ENCODE results near the gene OLFML2A. TPM values are rescaled to one million over a fixed set of nuclear protein-coding genes. Genes with fewer than 3 reads are reported as not detected.

The OLFML2A gene
- total RNA-seq, 2 donors from 2014 or later = 16.7 to 18.5 TPM

DNA sequence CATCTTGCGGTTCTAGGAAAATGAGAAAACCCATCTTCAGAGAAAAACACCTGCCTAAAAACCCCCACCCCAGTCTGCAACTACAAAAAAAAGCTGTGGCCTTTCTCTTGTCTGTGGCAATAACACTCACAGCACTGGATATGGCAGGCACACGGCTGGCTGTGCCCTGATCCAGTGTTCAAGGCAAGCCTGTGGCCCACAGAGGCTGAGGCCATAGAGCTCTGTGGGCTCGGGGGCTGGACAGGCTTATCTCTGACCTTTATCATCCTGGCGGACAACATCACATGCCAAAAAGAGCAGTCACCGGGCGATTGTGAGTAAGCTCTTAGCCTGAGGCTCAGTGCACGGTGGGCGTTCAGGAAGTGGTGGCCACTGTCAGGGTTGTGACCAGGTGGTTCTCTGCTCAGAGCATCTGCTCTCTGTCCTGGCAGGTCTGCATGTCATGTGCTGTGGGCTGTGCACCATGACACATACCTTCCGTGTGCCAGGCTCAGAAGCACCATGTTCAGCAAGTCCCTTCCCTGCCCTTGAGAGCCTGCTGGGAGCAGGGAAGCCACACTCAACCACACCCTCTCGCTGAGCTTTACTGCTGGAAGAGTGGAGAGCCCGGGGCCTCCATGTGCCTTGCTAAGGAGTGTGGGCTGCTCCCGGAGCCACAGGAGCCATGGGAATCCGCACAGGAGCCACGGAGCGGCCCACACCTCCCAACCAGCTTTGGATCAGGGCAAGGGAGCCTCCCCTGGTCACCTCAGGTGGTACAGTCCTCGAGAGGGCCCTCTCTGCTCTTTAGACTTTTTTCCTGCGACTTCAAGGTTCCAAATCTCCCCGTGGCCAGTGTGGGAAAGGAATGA, 41.7 kb downstream of the OLFML2A start:
- no peaks in the 10 kb centered on the region for H3K9me3 ChIP-seq
- peak overlapping the region in 1 of 2 donors; percentile 53 for H3K27ac ChIP-seq
- no peak overlapping the region for H3K4me3 ChIP-seq
- no peaks in the 10 kb centered on the region for H3K36me3 ChIP-seq
- DNase-seq (ENCODE audit: low spot score) = no peak
- no peaks in the 10 kb centered on the region for H3K4me1 ChIP-seq (replicated peaks)
- TF ChIP-seq POLR2AphosphoS5 (IDR thresholded peaks at IDR 0.05) = no peak
- TF ChIP-seq, protein P1, sequence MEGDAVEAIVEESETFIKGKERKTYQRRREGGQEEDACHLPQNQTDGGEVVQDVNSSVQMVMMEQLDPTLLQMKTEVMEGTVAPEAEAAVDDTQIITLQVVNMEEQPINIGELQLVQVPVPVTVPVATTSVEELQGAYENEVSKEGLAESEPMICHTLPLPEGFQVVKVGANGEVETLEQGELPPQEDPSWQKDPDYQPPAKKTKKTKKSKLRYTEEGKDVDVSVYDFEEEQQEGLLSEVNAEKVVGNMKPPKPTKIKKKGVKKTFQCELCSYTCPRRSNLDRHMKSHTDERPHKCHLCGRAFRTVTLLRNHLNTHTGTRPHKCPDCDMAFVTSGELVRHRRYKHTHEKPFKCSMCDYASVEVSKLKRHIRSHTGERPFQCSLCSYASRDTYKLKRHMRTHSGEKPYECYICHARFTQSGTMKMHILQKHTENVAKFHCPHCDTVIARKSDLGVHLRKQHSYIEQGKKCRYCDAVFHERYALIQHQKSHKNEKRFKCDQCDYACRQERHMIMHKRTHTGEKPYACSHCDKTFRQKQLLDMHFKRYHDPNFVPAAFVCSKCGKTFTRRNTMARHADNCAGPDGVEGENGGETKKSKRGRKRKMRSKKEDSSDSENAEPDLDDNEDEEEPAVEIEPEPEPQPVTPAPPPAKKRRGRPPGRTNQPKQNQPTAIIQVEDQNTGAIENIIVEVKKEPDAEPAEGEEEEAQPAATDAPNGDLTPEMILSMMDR (IDR thresholded peaks at IDR 0.05) = no peak
- TF ChIP-seq POLR2A (IDR thresholded peaks at IDR 0.05) = no peak
- intact Hi-C loops (cut with DNase I) = no loop called here
- 53% methylated on average over 18 of the region's 18 CpGs for WGBS
- H3K27me3 ChIP-seq (replicated peaks; ENCODE audit: insufficient read depth) = peaks cover 2% of the 10 kb centered on the region

- no peak for DNase-seq (ENCODE audit: low spot score)
- no peaks in the 10 kb centered on the region for H3K36me3 ChIP-seq
- TF ChIP-seq POLR2AphosphoS5 (IDR thresholded peaks at IDR 0.05) (no peak), POLR2A (IDR thresholded peaks at IDR 0.05) (no peak)
- TF ChIP-seq, protein P1 (IDR thresholded peaks at IDR 0.05) = no peak
- H3K9me3 ChIP-seq = no peaks in the 10 kb centered on the region
- intact Hi-C loops (cut with DNase I) = no loop called here
- no peak overlapping the region for H3K27ac ChIP-seq
- 48% methylated on average over 12 of the region's 12 CpGs for WGBS
- no peaks in the 10 kb centered on the region for H3K4me1 ChIP-seq (replicated peaks)
- no peak overlapping the region for H3K4me3 ChIP-seq
- H3K27me3 ChIP-seq (replicated peaks; ENCODE audit: insufficient read depth) = peaks cover 2% of the 10 kb centered on the region
Observed at GRCh38 chr9:124820698-124821623, 44.0 kb downstream of the OLFML2A start.

DNA sequence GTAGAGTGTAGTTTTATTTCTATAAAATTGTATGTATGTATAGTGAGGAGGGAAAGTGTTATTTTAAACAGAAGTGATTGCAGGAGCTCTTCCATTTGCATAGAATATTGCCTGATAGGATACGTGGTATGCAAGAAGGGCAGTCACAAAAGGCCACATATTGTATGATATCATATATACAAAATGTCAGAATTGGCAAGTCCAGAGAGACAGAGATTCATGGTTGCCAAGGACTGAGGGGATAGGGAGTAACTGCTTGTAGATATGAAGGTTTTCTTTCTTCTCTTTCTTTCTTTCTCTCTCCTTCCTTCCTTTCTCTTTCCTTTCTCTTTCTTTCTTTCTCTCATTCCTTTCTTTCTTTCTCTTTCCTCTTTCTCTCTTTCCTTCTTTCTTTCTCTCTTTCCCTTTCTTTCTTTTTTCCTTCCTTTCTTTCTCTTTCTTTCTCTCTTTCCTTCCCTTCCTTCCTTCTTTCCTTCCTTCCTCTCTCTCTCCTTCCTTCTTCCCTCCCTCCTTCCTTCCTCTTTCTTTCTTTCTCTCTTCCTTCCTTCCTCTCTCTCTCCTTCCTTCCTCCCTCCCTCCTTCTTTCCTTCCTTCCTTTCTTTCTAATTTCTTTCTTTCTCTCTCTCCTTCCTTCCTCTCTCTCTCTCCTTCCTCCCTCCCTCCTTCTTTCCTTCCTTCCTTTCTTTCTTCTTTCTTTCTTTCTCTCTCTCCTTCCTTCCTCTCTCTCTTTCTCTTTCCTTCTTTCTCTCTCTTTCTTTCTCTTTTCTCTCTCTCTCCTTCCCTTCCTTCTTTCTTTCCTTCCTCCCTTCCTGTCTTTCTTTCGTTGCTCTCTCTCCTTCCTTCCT, 51.8 kb downstream of the OLFML2A start:
- no peaks in the 10 kb centered on the region for H3K4me1 ChIP-seq (replicated peaks)
- no peak overlapping the region for H3K4me3 ChIP-seq
- H3K36me3 ChIP-seq = no peaks in the 10 kb centered on the region
- WGBS = 59% methylated on average over 2 of the region's 2 CpGs
- intact Hi-C loops (cut with DNase I) = no loop called here
- no peaks in the 10 kb centered on the region for H3K9me3 ChIP-seq
- DNase-seq (ENCODE audit: low spot score) = no peak
- no peaks in the 10 kb centered on the region for H3K27me3 ChIP-seq (replicated peaks; ENCODE audit: insufficient read depth)
- H3K27ac ChIP-seq = no peak overlapping the region
- TF ChIP-seq, protein P1 (IDR thresholded peaks at IDR 0.05) = no peak
- TF ChIP-seq POLR2AphosphoS5 (IDR thresholded peaks at IDR 0.05) = no peak
- TF ChIP-seq POLR2A (IDR thresholded peaks at IDR 0.05) = no peak

- no peaks in the 10 kb centered on the region for H3K27me3 ChIP-seq (replicated peaks; ENCODE audit: insufficient read depth)
- WGBS = 39% methylated on average over 5 of the region's 5 CpGs
Observed at GRCh38 chr9:124829334-124829669, 52.4 kb downstream of the OLFML2A start.

More at GRCh38 chr9:124829334-124829669, 52.4 kb downstream of the OLFML2A start:
- Histone ChIP-seq H3K9me3 (no peaks in the 10 kb centered on the region), H3K36me3 (no peaks in the 10 kb centered on the region), H3K4me3 (no peak overlapping the region), H3K27ac (no peak overlapping the region), H3K4me1 (replicated peaks) (no peaks in the 10 kb centered on the region)
- DNase-seq (ENCODE audit: low spot score) = no peak
- TF ChIP-seq POLR2A (IDR thresholded peaks at IDR 0.05) (no peak), POLR2AphosphoS5 (IDR thresholded peaks at IDR 0.05) (no peak)
- TF ChIP-seq, protein P1 (IDR thresholded peaks at IDR 0.05) = no peak
- intact Hi-C loops (cut with DNase I) = no loop called here

Data from prostate gland (tissue), 2 donors.